SKM-1 treated with dmso at 0.1 percent for 144 hours (cell line): ENCODE measurements around the gene RPS17.
"Not testable (repeated sequence)": the region's sequence is repeated elsewhere in the genome, so short reads cannot be mapped to it uniquely, and the experiment has no call there.

Source experiments
- DNase-seq: peaks from one replicate; lab custom pipeline; 2025; ENCODE audit not compliant: unreplicated experiment; lab: John Stamatoyannopoulos, UW

The RPS17 gene

DNA sequence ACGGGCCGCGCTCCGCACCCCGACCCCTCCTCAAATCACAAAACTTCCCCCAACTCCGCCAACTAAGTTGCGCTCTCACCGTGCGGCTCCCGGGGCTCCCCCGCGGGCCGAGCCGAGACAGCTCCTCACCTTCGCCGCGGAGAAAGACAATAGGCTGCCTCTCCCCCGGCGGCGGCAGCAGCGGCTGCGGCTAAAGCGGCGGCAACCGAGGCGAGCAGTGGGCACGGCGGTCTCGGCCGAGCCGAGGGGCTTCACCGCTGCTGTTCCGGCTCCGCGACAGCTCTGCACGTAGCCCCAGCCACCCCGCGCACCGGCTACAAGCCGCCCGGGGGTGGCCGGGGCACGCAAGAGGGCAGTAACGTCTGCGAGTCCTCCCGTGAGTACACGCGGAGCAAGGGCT lies 26.7 kb downstream of the RPS17 start:
- not testable (repeated sequence) for DNase-seq

DNA sequence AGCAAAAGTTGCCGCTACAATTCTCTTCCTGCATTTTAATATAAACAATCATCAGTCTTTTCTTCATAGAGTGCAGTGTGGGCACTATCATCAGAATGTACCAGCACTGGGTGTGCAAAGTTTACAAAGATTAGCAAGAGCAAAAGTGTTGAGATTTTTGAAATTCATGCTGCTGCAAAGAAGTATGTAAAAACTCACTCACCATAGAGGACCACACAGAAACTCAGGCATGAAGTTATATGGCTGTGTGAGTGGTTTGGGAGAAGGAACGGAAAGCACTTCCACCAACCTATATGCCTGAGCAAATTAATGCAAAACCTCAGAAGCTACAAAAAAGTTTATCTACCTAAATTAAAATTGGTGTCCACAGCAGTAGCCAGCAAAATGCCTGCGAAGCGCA lies 32.6 kb downstream of the RPS17 start:
- DNase-seq, result not testable (repeated sequence)

GRCh38 chr15:82507087-82507486 lies 33.2 kb downstream of the RPS17 start:
- not testable (repeated sequence) for DNase-seq

DNA sequence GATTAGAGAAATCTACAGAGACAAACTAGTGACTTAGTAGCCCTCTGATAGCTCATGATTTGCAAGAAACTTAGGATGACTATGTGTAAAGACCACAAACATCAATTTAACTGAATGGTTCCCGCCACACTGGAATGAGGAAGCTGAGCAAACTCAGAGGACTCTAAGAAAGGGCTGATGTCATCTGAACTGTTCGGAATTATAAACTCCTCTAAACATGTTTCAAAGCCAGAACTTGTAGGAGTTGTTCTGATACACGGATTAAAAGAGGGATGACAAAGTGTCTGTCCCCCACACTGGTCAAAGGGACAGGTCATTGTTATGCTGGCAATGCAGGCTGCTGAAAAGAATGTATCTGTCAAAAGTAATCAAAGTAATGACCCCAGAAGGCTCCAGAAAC lies 34.4 kb downstream of the RPS17 start:
- not testable (repeated sequence) for DNase-seq

- DNase-seq, result not testable (repeated sequence)
Observed at GRCh38 chr15:82504074-82504473, 36.2 kb downstream of the RPS17 start.

DNA sequence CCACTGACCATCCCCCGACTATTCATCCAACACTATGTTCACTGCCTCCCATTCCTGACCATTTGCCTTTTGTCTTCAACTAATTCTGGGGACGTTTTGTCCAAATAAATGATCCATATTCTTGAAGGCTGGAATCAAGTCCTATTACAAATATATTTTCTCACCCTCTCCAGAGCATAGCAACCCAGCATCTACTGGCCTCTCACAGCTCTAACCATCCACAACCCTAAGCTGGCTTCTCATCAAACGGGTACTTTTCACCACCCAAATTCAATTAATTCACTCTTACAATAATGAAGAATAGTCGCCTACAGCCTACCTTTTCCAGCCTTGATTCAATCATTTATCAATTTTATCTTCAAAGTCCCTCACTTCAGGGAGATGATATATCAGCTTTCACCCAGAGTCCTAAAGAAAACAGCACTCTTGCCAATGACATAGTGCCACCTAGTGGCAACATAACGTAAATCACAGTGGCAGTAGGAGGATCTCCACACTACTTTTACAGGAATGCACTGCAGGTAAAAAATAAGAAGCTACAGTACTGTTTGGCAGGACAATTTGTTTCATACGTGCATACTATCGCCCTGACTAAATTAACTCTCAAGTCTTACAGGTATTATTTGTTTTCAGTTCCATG lies 37.4 kb downstream of the RPS17 start:
- DNase-seq, result not testable (repeated sequence)

GRCh38 chr15:82500772-82501171 lies 39.5 kb downstream of the RPS17 start:
- not testable (repeated sequence) for DNase-seq

- not testable (repeated sequence) for DNase-seq
Observed at GRCh38 chr15:82497978-82498377, 42.3 kb downstream of the RPS17 start.

DNA sequence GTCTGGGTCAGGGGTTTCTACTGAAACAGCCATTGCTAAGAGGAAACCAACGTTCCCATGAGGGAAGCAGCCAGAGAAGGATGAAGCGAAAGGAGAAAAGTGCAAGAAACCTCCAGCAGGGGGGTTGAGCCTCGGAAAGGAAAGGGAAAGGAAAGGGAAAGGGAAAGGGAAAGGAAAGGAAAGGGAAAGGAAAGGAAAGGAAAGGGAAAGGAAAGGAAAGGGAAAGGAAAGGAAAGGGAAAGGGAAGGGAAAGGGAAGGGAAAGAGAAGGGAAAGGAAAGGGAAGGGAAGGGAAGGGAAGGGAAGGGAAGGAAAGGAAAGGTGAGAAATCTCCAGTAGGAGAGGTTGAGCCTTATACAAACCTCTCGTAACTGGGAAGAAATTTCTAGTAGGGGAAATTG lies 52.0 kb downstream of the RPS17 start:
- not testable (repeated sequence) for DNase-seq

DNA sequence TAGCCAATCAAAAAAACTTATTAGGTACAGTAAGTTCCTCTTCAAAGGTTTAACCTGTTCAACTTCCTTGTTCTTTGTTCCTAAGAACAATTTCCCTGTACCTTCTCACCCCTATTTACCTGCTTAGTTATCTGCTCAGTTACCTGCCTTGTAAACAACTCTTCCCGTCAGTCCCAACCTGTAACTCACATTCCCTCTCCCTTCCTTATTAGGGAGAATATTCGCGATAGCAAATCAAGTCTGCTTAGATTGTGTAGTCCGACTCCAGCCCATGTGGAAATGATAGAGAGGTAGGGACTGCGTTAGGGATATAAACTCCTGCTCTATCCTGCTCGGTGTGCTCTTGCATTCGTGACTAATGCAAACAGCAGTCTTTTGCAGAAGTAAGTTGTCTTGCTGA lies 53.2 kb downstream of the RPS17 start:
- not testable (repeated sequence) for DNase-seq
